ENCODE data around the gene ARHGEF10L.
"Not testable (repeated sequence)": the region's sequence is repeated elsewhere in the genome, so short reads cannot be mapped to it uniquely, and the experiment has no call there.

The ARHGEF10L gene

DNA sequence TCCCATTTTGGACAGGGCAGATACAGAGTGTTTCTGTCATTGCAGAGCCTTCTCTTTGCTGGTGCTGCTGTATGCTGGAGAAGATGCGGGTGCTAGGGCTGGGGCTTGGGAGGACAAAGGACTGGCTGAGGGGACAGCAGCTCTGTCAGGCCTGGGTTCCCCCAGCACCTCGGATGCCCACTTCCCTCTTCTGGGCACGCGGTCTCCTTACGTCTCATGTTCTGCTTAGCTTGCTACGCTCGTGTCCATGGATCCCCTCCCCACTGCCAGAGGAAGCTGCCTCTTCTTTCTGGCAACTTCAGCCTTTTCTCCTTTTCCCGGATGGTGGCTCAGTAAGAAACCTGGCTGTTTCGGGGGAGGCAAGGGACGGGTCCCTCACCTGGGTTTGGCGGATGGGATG, 75.7 kb downstream of the ARHGEF10L start:
- DNase-seq, result no peak

DNA sequence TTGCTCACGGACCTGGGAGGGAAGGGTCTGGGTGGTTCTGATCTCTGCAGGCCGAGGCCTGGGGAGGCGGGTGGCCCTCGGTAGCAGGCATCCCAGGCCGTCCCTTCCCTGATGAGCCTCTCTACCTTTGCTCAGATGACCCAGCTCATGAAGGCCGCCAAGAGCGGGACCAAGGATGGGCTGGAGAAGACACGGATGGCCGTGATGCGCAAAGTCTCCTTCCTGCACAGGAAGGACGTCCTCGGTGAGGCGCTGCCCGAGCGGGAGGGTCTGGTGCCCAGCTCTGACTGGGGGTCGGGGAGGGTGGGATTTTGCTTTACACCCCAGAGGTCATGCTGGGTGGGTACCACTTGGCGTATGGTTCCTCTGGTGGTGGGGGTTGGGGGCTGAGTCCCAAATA, 76.5 kb downstream of the ARHGEF10L start:
- no peak for DNase-seq

DNA sequence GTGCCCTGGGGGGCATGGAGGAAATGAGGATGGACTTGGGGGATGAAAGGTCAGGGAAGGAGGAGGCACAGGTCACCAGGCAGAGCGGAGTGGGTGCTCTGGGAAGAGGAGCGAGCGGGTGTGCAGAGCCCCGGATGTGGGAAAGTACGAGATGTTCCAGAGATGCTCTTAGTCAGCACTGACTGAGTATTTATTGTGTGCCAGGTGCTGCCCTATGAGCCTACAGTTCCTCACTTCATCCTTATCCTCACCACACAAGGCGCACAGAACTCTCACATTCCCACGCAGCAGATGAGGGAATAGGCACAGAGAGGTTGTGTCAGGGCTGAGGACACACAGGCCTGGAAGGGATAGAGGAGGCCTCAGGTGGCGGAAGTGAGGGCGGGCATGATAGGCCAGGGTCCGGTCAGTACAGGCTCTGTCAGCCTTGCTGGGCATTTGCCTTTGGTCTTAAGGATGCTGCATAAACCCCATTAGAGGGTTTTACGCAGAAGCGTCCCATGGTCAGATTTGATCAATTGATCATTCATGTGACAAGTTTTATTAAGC, 77.3 kb downstream of the ARHGEF10L start:
- DNase-seq, result no peak

DNA sequence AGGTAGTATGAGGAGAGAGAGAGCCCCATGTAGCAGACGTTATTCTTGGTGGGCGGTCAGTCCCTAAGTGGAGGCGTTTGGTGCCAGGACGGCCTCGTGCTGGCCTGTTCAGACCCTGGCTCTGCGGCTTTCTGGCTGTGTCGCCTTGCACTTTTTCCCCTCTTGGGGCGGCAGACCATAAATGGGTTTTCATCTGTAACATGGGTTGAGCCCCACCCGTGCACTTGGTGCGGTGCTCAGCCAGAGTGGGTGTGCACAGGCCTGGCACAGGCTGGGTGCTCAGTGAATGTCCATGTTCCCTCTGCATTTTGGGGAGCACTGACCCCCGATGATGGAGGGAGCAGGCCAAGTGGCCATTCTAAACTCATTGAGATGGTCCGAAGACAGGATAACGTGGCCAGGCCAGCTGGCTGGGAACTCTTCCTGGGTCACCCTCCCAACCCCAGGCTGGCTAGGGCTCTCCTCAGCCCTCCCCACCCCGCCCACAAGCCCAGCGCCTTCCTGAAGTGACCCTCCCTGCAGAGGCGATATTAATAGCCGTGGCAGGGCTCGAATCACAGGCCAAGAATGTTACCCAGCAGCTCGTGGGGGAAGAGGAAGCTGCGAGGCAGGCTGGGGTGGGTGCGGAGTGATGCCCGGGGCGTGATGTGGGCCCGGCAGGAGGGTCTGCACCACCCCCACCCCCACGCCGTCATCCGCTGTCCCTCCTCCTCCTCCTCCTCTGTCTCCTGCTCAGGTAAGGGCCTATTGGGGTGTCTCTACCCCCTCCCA, 78.5 kb downstream of the ARHGEF10L start:
- DNase-seq, result no peak

DNA sequence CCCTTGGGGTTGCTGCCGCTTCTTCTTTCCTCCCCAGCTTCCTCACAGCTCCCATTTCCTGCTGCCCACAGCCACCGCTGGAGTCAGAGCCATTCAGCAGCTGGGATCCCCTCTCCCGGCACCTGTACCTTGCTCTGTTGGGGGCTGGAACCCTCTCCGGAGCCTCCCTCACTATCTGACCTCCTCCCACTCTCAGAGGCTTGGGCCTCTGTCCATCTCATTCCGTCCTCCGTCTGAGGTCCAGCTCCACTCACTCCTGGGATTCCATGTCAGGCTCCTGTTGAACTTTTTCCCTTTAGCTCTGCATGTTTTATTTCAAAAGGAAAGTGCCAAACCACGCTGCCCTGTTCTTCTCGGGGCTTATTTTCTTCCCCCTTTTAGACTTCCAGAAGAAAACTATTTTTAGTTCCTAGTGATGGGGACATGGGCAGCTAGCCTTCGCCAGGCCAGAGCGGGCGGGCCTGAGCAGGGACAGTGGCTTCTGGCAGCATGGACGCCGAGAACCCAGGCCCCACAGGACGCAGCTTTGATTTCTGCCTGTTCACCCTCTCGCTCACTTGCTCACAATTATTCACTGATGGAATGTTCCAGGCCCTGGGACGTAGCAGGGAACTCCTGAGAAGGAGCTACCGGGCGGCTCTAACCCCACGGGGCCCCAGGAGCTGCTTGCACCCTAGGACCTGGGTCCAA, 79.2 kb downstream of the ARHGEF10L start:
- no peak for DNase-seq

DNA sequence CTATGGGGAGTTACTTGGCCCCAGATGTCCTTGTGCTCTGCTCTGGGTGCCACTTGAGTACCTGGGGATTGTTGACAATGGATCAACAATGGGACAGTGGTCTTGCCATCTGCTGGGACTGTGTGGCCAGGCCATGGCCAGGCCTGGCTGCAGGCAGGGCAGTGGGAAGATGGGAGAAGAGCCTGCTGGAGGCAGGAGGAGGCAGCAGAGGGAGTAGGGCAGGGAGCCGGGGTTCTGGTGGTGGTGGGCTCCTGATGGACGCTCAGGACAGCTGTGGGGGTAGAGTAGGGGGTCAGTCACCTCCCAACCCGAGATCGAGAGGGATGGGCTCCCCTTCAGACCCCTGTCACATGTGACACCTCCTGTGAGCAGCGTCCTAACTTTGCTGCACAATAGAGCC, 81.0 kb downstream of the ARHGEF10L start:
- DNase-seq, result no peak

DNA sequence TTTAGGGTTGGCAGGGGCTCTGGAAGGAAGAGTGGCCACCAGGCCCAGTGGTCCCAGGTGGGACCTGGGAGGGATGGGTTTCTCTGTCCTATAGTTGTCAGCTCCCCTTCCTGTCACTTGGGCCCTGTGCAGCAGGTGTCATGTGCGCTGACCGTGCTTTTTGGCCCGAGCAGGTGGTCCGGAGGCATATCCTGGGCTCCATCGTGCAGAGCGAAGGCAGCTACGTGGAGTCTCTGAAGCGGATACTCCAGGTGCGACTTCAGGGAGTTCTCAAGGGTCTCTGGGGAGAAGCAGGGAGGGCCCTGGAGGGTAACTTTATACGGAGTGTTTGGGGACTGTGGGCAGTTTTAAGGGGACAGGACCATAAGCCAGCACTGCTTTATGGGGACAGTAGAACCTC, 82.2 kb downstream of the ARHGEF10L start:
- no peak for DNase-seq

DNA sequence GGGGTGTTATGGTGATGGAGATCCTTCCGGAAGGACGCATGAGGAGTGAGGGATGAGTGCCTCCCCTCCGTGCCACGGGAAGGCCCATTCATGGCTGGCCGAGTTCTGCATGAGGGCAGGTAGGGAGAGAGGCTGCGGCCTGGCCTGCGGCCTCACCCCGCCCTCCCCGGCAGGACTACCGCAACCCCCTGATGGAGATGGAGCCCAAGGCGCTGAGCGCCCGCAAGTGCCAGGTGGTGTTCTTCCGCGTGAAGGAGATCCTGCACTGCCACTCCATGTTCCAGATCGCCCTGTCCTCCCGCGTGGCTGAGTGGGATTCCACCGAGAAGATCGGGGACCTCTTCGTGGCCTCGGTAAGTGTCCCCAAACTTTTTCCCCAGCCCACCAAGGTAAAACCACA, 83.3 kb downstream of the ARHGEF10L start:
- DNase-seq, result no peak

DNA sequence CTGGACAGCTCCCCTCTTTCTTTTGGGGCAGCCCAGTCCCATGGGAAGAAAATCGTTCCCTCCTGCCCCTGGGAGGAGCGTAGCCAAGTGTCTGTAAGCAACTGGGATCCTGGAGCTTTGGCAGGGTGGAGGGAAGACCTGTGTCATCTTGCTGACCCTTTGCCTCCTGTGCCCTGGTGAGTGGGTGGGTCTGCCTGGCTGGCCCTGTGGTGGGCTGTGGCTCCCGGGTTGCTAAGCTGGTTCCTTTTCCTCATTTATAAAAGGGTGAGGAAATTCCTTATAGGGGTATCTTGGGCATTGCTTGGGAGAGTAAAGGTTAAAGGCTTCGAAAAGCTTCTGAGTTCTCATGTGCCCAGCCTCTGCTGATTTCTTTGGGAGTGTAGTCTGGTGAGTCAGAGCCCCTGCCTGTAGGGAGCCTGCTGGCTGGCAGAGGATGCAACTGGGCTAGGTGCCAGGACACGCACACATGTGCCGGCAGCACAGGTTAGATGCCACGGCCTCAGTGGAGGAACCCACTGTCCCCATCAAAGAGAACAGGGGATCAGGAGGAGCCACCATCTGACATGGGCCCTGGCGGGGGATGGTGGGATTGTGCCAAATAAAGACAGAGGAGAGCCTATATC, 85.2 kb downstream of the ARHGEF10L start:
- no peak for DNase-seq

DNA sequence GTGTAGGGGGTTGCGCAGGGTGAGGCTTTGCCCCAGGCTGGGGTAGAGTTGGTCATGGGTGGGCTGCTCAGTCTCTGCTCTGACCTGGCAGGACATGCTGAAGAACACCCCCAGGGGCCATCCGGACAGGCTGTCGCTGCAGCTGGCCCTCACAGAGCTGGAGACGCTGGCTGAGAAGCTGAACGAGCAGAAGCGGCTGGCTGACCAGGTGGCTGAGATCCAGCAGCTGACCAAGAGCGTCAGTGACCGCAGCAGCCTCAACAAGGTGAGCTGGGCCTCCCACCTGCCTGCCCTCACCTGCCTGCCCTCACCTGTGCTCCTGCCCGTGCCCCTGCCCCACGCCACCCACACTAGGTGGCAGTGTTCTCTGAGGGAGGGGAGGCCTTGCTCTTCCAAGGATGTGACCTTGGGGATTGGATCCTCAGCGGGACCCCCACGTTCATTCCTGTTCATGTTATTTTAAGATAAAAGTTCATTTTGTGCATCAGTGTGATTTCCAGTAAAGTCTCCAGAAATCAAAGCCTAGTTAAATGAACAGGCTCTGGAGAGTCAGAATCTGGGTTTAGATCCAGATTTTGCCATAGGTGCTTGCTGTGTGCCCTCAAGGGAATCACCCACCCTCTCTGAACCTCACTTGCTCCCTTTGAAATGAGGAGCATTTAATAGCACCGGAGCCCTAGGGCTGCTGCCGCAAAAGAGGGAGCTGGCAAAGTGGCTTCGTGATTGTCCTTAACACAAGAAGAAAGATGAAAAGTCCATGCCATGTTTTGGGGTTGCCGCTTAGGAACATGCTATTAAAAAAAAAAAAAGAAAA, 87.9 kb downstream of the ARHGEF10L start:
- no peak for DNase-seq

DNA sequence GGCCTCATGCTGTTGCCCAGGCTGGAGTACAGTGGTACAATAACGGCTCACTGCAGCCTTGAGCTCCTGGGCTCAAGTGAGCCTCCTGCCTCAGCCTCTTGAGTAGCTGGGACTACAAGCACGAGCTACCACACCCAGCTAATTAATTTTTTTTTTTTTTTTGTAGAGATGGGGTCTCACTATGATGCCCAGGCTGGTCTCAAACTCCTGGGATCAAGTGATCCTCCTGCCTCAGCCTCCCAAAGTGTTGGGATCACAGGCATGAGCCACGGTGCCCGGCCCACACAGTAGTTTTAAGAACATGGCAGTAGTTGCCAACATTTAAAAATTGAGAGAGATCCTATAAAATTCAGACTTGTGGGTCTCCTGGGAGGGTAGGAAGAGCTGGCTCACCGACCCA, 89.5 kb downstream of the ARHGEF10L start:
- DNase-seq, result not testable (repeated sequence)

DNA sequence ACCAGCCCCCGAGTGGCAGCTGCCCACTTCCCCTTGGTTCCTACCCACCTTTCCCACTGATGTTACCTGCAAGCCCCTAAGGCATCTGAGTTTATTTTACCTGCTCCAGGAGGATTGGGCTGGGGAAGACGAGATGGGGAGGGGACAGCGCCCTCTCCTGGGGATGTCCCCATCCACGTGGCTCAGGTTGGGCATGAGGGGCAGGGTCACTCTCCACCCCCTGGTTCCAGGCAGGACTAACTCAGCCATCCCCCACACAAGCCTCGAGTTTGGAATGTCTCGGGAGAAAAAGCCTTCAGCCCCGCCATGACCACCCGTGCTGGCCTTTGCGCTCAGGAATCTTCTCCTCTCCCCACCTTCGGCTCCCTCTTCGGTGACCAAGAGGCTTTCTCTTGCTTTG, 90.0 kb downstream of the ARHGEF10L start:
- no peak for DNase-seq

DNA sequence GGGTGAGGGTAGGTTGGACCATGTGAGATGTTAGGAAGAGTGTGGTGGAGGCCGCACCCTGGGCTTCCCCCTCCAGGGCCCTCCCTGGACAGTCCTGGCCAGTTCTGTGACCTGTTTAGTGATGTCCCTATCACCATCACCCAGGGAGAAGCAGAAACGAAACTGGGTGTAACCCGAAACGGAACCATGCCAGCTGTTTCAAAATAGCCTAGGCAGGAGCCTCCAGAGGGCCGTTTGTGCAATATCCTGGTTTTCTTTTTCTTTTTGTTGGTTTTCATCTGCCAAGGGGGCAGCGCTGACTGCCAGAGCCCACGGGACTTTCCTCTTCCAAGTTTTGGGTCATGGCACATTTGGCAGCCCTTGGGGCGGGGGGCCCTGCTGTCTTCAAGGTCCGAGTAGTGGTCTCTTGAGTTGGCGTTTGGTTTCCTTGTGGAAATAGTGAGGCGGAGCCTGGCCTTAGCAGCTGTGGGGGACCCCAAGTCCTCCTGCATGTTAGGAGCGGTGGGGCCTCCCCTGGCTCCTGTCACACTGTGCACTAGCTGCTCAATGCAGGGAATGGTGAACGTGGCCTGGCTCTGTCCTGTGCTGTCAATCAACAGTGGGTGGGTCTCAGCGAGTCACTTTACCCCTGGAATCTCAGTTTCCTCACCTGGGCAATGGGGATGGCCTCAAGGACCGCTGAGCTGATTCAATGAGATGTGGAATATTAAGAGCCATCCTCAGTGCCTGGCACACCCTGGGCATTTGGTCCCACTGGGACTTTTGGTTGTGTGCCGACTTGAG, 90.7 kb downstream of the ARHGEF10L start:
- DNase-seq, result no peak

DNA sequence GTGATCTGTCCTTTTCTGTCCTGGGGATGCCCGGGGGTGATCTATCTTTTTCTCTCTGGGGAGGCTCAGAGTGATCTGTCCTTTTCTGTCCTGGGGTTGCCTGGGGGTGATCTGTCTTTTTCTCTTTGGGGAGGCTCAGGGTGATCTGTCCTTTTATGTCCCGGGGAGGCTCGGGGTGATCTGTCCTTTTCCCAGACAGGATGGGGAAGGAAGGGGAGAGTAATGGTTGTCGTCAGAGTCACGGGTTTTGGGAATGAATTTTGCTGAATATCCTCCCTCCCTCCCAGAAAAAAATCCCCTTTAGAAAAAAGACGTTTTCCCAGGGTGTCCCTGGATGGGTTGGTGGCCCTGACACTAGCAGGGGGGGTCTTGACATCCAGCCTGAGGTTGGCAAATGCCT, 91.5 kb downstream of the ARHGEF10L start:
- no peak for DNase-seq

DNA sequence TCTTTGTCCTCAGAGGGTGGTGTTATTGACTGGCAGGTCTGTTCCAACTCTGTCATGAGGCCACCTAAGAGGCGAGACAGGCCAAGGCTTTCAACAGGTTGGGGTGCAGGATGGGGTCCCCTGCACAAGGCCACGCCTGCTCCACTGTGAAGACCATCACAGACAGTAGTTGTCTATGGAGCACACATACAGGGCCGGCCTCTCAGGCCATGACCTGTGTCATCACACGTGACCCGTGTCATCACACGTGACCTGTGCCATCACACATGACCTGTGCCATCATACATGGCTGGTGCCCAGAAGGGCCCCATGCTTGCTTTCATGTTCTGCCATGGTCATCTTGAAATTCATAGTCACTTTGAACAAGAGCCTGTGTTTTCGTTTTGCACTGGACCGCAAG, 91.9 kb downstream of the ARHGEF10L start:
- DNase-seq, result no peak

DNA sequence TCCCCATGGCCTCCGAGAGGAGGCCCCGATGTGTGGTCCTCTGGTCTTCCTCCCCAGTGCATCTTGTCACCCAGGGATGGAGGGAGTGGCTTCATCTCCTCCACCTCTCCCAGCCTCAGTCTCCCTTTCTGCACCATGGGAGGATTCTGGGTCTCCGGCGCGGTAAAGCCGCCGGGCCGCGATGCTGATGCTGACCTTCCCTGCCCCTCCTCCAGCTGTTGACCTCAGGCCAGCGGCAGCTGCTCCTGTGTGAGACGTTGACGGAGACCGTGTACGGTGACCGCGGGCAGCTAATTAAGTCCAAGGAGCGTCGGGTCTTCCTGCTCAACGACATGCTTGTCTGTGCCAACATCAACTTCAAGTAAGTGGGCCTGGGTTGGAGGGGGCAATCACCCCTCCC, 92.6 kb downstream of the ARHGEF10L start:
- no peak for DNase-seq

DNA sequence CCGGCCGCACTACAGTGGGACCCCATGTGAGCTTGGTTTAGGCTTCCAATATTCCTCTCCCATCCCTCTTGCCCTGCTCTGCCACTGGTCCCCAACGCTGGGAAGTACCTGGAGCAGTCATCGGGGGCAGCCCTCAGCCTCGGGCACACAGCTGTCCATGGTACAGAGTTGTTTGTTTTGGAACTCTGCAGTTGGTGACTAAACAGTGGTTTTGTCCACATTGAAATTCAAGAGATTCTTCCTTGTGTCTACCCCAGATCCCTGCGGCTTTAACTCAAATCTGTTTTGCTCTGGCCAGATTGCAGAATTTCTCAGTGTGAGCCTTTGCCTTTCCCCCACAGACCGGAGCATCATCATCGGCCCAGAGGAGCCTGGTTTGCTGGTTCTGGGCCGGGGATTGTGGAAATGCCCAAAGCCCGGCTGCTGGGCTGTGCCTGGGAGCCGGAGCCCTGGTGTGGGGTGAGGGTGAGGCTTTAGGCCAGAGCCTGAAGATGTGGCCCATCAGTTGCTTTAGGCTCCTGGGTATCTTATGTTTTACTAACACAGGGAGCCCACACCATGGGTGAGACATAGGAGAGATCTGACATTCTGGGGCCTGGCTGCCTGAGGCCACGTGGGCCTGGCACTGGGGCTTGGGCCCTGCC, 93.2 kb downstream of the ARHGEF10L start:
- no peak for DNase-seq

DNA sequence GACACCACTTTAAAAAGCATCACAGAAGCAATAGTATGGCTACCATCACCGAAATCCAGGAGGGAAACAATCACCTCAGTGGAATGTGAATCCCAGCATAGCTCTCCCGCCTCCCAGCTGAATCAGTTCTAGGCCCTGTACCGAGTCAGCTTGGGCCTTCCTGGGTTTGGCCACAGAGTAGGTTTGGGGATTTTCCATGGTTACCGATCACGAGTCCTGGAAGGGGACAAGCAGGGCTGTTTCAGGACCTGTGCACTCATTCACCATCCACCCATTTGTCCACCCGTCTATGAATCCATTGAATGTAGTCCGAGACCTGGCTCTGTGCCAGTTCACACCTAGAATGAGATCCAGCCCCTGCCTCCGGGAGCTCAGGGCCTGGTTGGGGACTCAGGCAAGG, 94.2 kb downstream of the ARHGEF10L start:
- no peak for DNase-seq

DNA sequence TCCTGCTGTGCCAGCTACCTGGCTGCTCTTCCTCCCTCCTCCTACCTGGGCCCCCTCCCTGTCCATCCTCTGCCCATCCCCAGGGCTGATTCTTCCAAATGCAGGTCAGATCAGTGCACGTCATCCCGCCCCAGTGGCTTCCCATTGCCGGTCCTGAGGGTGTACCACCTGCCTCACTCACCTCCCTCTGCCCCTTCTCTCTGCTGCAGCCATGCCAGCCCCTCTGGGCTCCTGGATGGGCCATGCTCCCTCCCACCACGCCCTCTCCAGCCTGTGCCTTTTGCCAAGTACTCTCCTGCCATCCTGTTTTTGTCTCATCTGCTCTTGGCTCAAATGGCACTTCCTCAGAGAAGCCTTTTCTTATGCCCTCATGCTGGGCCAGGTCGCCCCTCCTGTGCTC, 95.8 kb downstream of the ARHGEF10L start:
- DNase-seq, result no peak

DNA sequence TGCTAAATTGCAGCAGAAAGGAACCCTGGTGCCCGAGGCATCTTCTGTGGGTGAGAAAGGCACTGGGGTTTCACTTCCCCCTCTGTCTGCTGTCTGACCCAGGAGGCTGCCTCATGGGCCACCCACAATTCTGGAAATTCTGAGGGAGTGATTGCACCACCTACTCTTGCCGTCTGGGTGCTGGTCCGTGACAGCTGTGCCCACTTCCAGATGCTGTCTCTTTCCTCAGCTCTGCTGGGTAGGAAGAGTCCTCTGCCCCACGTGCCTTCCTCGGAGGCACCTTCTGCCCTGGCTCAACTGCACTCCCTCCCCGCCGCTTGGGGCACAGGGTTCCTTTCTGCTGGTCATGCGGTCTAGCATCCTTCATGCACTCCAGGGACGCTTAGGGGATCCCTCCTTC, 96.3 kb downstream of the ARHGEF10L start:
- no peak for DNase-seq

DNA sequence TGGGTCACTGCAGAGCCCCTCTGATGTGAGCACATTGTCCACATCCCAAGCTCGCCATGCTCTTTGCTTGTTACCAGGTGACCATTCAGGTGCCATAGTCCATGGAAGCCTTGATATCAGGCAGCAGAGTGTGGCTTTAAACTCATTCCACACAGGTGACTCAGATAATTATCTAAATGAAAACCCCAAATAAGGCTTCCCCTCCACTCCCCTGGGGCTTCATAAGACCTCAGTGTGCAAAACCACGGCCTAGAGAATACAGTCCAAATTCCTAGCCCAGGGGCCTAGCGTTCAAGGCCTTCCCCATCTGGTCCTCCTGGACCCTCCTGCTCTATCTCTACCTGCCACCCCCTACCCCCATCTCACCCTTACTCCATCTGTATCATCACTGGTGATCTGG, 97.1 kb downstream of the ARHGEF10L start:
- no peak for DNase-seq

DNA sequence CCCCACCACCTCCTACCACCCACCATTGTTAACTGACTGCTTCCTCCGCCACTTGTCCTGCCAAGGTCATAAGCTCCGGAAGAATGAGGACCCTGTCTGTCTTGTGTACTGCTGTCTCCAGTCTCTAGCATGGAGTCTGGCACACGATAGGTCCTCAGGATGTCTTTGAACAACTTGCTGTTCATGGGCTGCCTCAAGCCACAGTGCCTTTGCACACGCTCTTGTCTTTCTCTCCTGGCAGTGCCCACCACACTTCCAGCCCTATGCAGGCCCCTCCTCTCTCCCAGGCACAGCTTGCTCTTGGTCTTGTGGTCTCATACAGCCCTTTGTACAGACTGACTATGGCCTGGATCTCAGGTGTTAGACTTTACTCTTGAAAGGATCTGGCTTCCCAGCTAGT, 97.6 kb downstream of the ARHGEF10L start:
- DNase-seq, result no peak

Data from NCI-H1092 (cell line).